OCI-LY7 (cell line): ENCODE measurements around the gene CCDC91. TPM values are rescaled to one million over a fixed set of nuclear protein-coding genes. Genes with fewer than 3 reads are reported as not detected.

Source experiments
- BruUV-seq: library from RNA; stranded (reverse); fragments of 400-500 nt; replicated peaks from 2 replicates; lab custom pipeline; 2021; lab: Mats Ljungman, UMichigan
- CTCF ChIA-PET: fragments of 300-600 bp; sonication (Branson Sonifier 250); formaldehyde crosslinking; loops from one replicate; lab custom pipeline; 2022; ENCODE audit warnings: antibody characterized with exemption; ENCODE audit not compliant: unreplicated experiment; lab: Charles Lee
- POLR2A ChIA-PET: fragments of 300-600 bp; sonication (Branson Sonifier 250); formaldehyde crosslinking; loops from one replicate; lab custom pipeline; 2022; ENCODE audit warnings: antibody characterized with exemption; lab: Charles Lee
- DNase-seq: peaks from one replicate; pipeline ENCODE4 v3.0.0-alpha.2; 2015; ENCODE audit warnings: low spot score
- H2AFZ ChIP-seq: fragments of 200-600 bp; sonication (generic), shearing (Covaris generic); 2 replicates; pipeline ENCODE4 v1.6.1; 2014; ENCODE audit warnings: mild to moderate bottlenecking, antibody characterized with exemption, low read length, moderate library complexity
- H3K27ac ChIP-seq: fragments of 200-600 bp; sonication (generic); 2 replicates; pipeline ENCODE4 v1.5.1; 2014; ENCODE audit warnings: mixed run types, low read depth, mild to moderate bottlenecking, moderate library complexity, low read length, inconsistent platforms; ENCODE audit not compliant: poor library complexity, severe bottlenecking
- H3K36me3 ChIP-seq: fragments of 200-600 bp; sonication (generic); 2 replicates; pipeline ENCODE4 v1.6.1; 2014; ENCODE audit warnings: mild to moderate bottlenecking, antibody characterized with exemption, low read length, moderate library complexity, mixed read lengths; ENCODE audit not compliant: insufficient read depth
- H3K4me1 ChIP-seq: fragments of 200-600 bp; sonication (generic); 2 replicates; pipeline ENCODE4 v1.5.1; 2014; ENCODE audit warnings: mild to moderate bottlenecking, low read length; ENCODE audit not compliant: insufficient read depth, poor library complexity, severe bottlenecking
- H3K4me2 ChIP-seq: fragments of 200-600 bp; sonication (generic); 2 replicates; pipeline ENCODE4 v1.6.1; 2014; ENCODE audit warnings: mild to moderate bottlenecking, low read length
- H3K4me3 ChIP-seq: fragments of 200-600 bp; sonication (generic); 2 replicates; pipeline ENCODE4 v1.5.1; 2014; ENCODE audit warnings: mild to moderate bottlenecking, low read depth, low read length; ENCODE audit not compliant: poor library complexity, severe bottlenecking
- H3K79me2 ChIP-seq: fragments of 200-600 bp; sonication (generic); 2 replicates; pipeline ENCODE4 v1.6.1; 2016; ENCODE audit warnings: low read depth, mild to moderate bottlenecking, low read length, moderate library complexity, mixed read lengths; ENCODE audit not compliant: insufficient read depth
- H3K9me2 ChIP-seq: fragments of 200-600 bp; sonication (generic); 2 replicates; pipeline ENCODE4 v1.6.1; 2016; ENCODE audit warnings: mild to moderate bottlenecking, low read length, mixed read lengths; ENCODE audit not compliant: insufficient read depth
- H3K9me3 ChIP-seq: fragments of 200-600 bp; sonication (generic); 2 replicates; pipeline ENCODE4 v1.6.1; 2014; ENCODE audit warnings: mild to moderate bottlenecking, mixed run types, low read length, mixed read lengths
- H4K20me1 ChIP-seq: fragments of 200-600 bp; sonication (generic); 2 replicates; pipeline ENCODE4 v1.6.1; 2014; ENCODE audit warnings: mild to moderate bottlenecking, antibody characterized with exemption, low read length, moderate library complexity, mixed read lengths; ENCODE audit not compliant: insufficient read depth
- EZH2phosphoT487 ChIP-seq: fragments of 200-600 bp; sonication (generic); IDR thresholded peaks from 2 replicates; pipeline ENCODE4 v1.6.1; 2018; ENCODE audit warnings: low read depth, borderline replicate concordance, mild to moderate bottlenecking, mixed run types, antibody characterized with exemption, low read length, moderate library complexity, mixed read lengths
- intact Hi-C: fragments of 100-400 bp; cut with micrococcal nuclease; formaldehyde crosslinking; loops from one replicate; pipeline ENCODE4 v1.10.0; 2022; ENCODE audit not compliant: unreplicated experiment
- total RNA-seq, 2 experiments: library from RNA; depleted of rRNA in 1 of 2; stranded (reverse); fragments of >200 nt in 1 of 2; shearing (Covaris generic) in 1 of 2; gene quantifications; 2 replicates each; pipeline ENCODE4 v1.2.3, GENCODE V29; 2014 to 2022
- TF ChIP-seq, protein P1 (sequence below): fragments of 200-600 bp; sonication (generic); conservative IDR thresholded peaks from 2 replicates; pipeline ENCODE4 v1.5.1; 2014; ENCODE audit warnings: mild to moderate bottlenecking, antibody characterized with exemption, low read length, moderate library complexity, mixed read lengths

CCDC91 gene
- total RNA-seq, 2 experiments from 2014 or later = 15.8 to 23.8 TPM

DNA sequence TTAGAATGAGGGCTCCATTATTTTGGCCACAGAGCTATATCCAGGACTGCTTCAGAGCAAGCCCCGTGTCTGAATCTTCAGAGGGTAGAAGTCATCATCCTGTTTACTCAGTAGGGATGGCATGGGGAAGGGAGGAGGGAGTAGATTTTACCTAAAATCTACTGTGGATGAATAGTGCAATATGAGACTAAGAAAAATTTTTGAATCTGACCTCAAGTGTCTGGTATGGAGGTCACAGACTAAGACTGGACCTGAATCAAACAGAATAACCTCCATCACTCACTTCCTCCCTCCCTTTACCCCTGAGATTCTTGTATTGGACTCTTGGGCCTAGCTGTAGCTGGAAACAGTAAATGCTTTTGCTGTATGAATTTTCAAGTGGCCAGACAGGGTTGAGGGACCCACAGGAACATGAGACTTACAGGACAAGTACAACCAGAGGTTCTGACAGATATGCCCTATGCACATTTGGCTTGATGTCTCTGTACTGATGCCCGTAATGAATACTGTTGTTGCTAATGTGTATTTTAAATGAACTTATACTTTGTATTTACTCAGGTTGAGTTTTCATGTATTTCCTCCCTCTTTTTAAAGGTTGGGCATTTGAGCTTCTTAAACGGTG, 78.5 kb downstream of the CCDC91 start:
- ChIA-PET POLR2A (interaction anchor here (0.8 kb wide), 1 partner anchor 12 kb away, joined by 5 read pairs; no protein-coding TSS in a partner anchor), CTCF (no interaction called here)
- BruUV-seq = no TSS peak

DNA sequence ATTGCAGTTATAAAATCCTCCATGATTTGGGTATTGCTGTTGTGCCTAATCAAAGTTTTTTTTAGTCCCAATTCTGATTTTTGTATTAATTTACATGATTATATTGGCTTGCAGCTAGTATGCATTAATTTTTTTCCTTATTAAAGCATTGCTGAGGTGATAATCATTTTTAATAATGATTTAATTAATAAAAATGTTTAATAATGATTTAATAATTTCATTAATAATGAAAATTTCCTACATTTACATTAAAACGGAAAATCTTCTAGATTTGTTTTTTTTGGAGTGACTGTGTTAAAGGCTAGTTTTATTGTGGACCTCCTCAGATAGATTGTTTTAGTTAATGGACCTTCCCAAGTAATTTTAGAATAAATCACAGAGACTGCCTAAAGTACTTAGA, 79.6 kb downstream of the CCDC91 start:
- Histone ChIP-seq H3K4me1 (no peaks in the 10 kb centered on the region), H3K4me2 (no peak overlapping the region), H2AFZ (no peak overlapping the region), H3K27ac (no peak overlapping the region), H4K20me1 (no peaks in the 10 kb centered on the region), H3K4me3 (no peak overlapping the region), H3K79me2 (no peaks in the 10 kb centered on the region), H3K36me3 (no peaks in the 10 kb centered on the region), H3K9me3 (peaks cover 3% of the 10 kb centered on the region; the same call in 1 of the 2 replicates), H3K9me2 (no peaks in the 10 kb centered on the region)
- no TSS peak for BruUV-seq
- no peak for DNase-seq
- intact Hi-C loops = no loop called here
- TF ChIP-seq, protein P1, sequence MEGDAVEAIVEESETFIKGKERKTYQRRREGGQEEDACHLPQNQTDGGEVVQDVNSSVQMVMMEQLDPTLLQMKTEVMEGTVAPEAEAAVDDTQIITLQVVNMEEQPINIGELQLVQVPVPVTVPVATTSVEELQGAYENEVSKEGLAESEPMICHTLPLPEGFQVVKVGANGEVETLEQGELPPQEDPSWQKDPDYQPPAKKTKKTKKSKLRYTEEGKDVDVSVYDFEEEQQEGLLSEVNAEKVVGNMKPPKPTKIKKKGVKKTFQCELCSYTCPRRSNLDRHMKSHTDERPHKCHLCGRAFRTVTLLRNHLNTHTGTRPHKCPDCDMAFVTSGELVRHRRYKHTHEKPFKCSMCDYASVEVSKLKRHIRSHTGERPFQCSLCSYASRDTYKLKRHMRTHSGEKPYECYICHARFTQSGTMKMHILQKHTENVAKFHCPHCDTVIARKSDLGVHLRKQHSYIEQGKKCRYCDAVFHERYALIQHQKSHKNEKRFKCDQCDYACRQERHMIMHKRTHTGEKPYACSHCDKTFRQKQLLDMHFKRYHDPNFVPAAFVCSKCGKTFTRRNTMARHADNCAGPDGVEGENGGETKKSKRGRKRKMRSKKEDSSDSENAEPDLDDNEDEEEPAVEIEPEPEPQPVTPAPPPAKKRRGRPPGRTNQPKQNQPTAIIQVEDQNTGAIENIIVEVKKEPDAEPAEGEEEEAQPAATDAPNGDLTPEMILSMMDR = no peak
- TF ChIP-seq EZH2phosphoT487 = no peak
- ChIA-PET CTCF (no interaction called here), POLR2A (no interaction called here)

More for the DNA sequence above, 78.5 kb downstream of the CCDC91 start:
- Histone ChIP-seq H3K27ac (no peak overlapping the region), H3K4me1 (no peaks in the 10 kb centered on the region), H3K4me3 (no peak overlapping the region), H3K9me2 (no peaks in the 10 kb centered on the region), H3K9me3 (peaks cover 3% of the 10 kb centered on the region; the same call in 1 of the 2 replicates), H3K36me3 (no peaks in the 10 kb centered on the region), H2AFZ (no peak overlapping the region), H3K4me2 (no peak overlapping the region), H4K20me1 (no peaks in the 10 kb centered on the region), H3K79me2 (no peaks in the 10 kb centered on the region)
- DNase-seq = no peak
- TF ChIP-seq EZH2phosphoT487 = no peak
- TF ChIP-seq, protein P1 = no peak
- intact Hi-C loops = no loop called here

DNA sequence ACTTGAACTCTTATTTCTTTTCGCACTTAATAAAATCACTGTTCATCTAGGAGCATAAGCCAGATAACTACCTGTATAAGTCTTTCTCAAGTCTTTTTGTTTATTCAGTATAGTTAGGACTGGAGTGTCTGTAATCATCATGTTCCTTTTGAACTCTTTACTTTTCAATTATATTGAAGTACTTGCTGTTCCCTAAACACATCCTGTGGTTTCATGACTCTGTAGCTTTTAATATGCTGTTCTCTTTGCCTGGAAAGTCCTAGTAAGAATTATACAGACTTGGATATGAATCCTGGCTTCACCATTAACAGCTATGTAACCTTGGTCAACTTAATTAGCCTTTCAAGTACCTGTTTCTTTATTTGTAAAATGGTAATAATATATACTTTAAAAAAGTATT, 88.2 kb downstream of the CCDC91 start:
- no TSS peak for BruUV-seq
- H3K4me2 ChIP-seq = no peak overlapping the region
- no peak for DNase-seq
- no peaks in the 10 kb centered on the region for H3K36me3 ChIP-seq
- POLR2A ChIA-PET = interaction anchor here (1.1 kb wide), 1 partner anchor 13 kb away, joined by 5 read pairs; no protein-coding TSS in a partner anchor
- intact Hi-C loops = no loop called here
- H3K79me2 ChIP-seq = no peaks in the 10 kb centered on the region
- no peaks in the 10 kb centered on the region for H3K4me1 ChIP-seq
- TF ChIP-seq EZH2phosphoT487 = no peak
- TF ChIP-seq, protein P1 = no peak
- no peak overlapping the region for H2AFZ ChIP-seq
- no peak overlapping the region for H3K4me3 ChIP-seq
- 0 out of 2 replicates have a peak, but pooled peaks cover 6% of the 10 kb centered on the region for H3K9me3 ChIP-seq
- H4K20me1 ChIP-seq = no peaks in the 10 kb centered on the region
- H3K9me2 ChIP-seq = no peaks in the 10 kb centered on the region
- no peak overlapping the region for H3K27ac ChIP-seq
- CTCF ChIA-PET = no interaction called here
